ENCODE measurements around the gene RIIAD1.

GRCh38 chr1:151723726-151724370 lies 2.5 kb downstream of the RIIAD1 start:
- TF ChIP-seq POLR2AphosphoS5 (IDR thresholded peaks at IDR 0.05) = no peak
- TF ChIP-seq CTCF (IDR thresholded peaks at IDR 0.05) = no peak
